Muscle of leg (tissue), 16 donors: ENCODE measurements around the gene MTMR11. TPM values are rescaled to one million over a fixed set of nuclear protein-coding genes. Genes with fewer than 3 reads are reported as not detected.

Source experiments
- DNase-seq: peaks from one replicate; pipeline ENCODE4 v3.0.0; 2013
- H3K27ac ChIP-seq: one replicate; pipeline ENCODE4 v1.5.1; 2013; ENCODE audit warnings: mild to moderate bottlenecking, low read length, control low read depth
- H3K27me3 ChIP-seq: one replicate; pipeline ENCODE4 v1.6.1; 2013; ENCODE audit warnings: low read length; ENCODE audit not compliant: control insufficient read depth, insufficient read depth
- H3K36me3 ChIP-seq: one replicate; pipeline ENCODE4 v1.6.1; 2013; ENCODE audit warnings: low read length; ENCODE audit not compliant: control insufficient read depth, insufficient read depth
- H3K4me1 ChIP-seq: one replicate; pipeline ENCODE4 v1.6.1; 2013; ENCODE audit warnings: low read length; ENCODE audit not compliant: control insufficient read depth, insufficient read depth
- H3K4me3 ChIP-seq: one replicate; pipeline ENCODE4 v1.5.1; 2013; ENCODE audit warnings: low read length, control low read depth
- H3K9me3 ChIP-seq: replicated peaks from 2 replicates; pipeline ENCODE4 v1.6.1; 2013; ENCODE audit warnings: low read depth, low read length; ENCODE audit not compliant: control insufficient read depth
- WGBS: methylation state at CpG from one replicate; pipeline ENCODE4 v1.1.5; 2013; ENCODE audit warnings: missing lambda C conversion rate; ENCODE audit not compliant: insufficient coverage; 5-methylcytosine and 5-hydroxymethylcytosine counted together
- long read RNA-seq, 11 donors: transcript quantifications; one replicate each; lab custom pipeline, GENCODE V29; 2026
- polyA plus RNA-seq, 8 donors: library from polyadenylated mRNA; unstranded; fragments of 120-200 nt; gene quantifications; one replicate each; pipeline versions ENCODE4 v1.2.1 to v1.2.3, GENCODE V29; 2013; ENCODE audit warnings: inconsistent platforms in 1 of 8, low replicate concordance in 1 of 8; ENCODE audit not compliant: insufficient read length in 8 of 8, insufficient read depth in 1 of 8
- total RNA-seq: library from RNA; stranded (reverse); fragments of 120-200 nt; gene quantifications from one replicate; pipeline ENCODE4 v1.2.4, GENCODE V29; 2013

Gene MTMR11, protein sequence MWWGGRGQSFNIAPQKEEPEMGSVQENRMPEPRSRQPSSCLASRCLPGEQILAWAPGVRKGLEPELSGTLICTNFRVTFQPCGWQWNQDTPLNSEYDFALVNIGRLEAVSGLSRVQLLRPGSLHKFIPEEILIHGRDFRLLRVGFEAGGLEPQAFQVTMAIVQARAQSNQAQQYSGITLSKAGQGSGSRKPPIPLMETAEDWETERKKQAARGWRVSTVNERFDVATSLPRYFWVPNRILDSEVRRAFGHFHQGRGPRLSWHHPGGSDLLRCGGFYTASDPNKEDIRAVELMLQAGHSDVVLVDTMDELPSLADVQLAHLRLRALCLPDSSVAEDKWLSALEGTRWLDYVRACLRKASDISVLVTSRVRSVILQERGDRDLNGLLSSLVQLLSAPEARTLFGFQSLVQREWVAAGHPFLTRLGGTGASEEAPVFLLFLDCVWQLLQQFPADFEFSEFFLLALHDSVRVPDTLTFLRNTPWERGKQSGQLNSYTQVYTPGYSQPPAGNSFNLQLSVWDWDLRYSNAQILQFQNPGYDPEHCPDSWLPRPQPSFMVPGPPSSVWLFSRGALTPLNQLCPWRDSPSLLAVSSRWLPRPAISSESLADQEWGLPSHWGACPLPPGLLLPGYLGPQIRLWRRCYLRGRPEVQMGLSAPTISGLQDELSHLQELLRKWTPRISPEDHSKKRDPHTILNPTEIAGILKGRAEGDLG
- 8.1 TPM for total RNA-seq
- 10 to 100 TPM; 14.8 to 25.1 (median 22.3) TPM for polyA plus RNA-seq
- long read RNA-seq, donor 1, partial matches to known transcripts = 5 of 5 reads
- long read RNA-seq, donor 1, other reads (novel, unspliced or antisense) = 0 of 5 reads
- long read RNA-seq, donor 2 = 0 reads
- long read RNA-seq, donor 3, partial matches to known transcripts = 0 of 1 reads
- long read RNA-seq, donor 3, other reads (novel, unspliced or antisense) = 0 of 1 reads
- long read RNA-seq, donor 4, partial matches to known transcripts = 0 of 1 reads
- long read RNA-seq, donor 4, other reads (novel, unspliced or antisense) = 0 of 1 reads
- long read RNA-seq, donor 5, partial matches to known transcripts = 0 of 4 reads
- long read RNA-seq, donor 5, other reads (novel, unspliced or antisense) = 0 of 4 reads
- long read RNA-seq, donor 6, partial matches to known transcripts = 0 of 2 reads
- long read RNA-seq, donor 6, other reads (novel, unspliced or antisense) = 0 of 2 reads
- long read RNA-seq, donor 7, partial matches to known transcripts = 0 of 2 reads
- long read RNA-seq, donor 7, other reads (novel, unspliced or antisense) = 0 of 2 reads
- long read RNA-seq, donor 8, partial matches to known transcripts = 0 of 1 reads
- long read RNA-seq, donor 8, other reads (novel, unspliced or antisense) = 0 of 1 reads
- long read RNA-seq, donor 9 = 0 reads
- long read RNA-seq, donor 10, partial matches to known transcripts = 0 of 2 reads
- long read RNA-seq, donor 10, other reads (novel, unspliced or antisense) = 0 of 2 reads
- long read RNA-seq, donor 11, partial matches to known transcripts = 0 of 1 reads
- long read RNA-seq, donor 11, other reads (novel, unspliced or antisense) = 0 of 1 reads

DNA sequence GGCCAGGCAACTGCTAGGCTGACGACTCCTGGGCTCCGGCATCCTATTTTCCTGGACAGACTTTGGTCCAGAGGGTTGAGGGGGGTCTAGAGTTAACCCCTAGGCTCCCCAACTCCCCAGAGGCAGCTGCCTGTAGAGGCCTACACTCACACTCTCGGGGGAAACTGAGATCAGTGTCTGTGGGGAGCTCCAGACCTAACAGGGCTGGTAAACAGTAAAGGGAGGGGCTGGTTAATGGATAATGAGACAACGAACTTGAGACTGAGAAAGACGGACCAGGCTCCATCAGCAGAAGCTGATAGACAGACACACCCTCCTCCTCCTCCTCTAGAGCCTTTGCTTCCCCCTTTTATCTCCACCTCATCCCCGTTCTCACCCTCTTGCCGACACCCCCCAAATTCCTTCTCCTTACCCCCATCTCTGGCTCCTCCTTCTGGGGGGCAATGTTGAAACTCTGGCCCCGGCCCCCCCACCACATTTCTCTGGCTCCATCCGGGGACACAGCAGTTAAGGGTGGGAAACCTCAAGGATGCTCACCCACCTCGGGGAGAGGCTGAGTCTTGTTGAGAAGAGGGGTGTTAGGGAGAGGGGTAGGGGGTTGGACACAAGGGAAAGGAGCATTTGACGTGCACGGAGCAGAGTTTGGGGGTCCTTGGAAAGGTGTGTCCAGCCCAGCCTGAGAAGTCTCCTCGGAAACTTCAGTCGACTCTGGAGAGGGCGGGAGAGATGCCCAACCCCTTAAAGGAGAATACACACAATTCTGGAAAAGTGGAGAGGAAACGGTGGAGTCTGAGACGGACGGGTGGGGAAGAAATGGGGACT lies at the start of gene MTMR11:
MTMR11 (minus strand) TSS at position 710 of the 822 bp plus-strand sequence; CDS start at position 478, 232 bp downstream.
- peaks cover 48% of the 10 kb centered on the region for H3K4me1 ChIP-seq
- H3K9me3 ChIP-seq = no peaks in the 10 kb centered on the region
- WGBS = 2% methylated on average over 7 of the region's 18 CpGs
- peak within 1 kb of the TSS; percentile 61 for H3K4me3 ChIP-seq
- no peaks in the 10 kb centered on the region for H3K27me3 ChIP-seq
- DNase-seq = peak; percentile 91
- H3K27ac ChIP-seq = peak within 1 kb of the TSS; percentile 50
- peaks cover 10% of the 10 kb centered on the region for H3K36me3 ChIP-seq

- DNase-seq = no peak
- H3K4me1 ChIP-seq = no peaks in the 10 kb centered on the region
- WGBS = no CpG with 5 or more reads among the region's 3 CpGs
- H3K27me3 ChIP-seq = no peaks in the 10 kb centered on the region
- no peak overlapping the region for H3K4me3 ChIP-seq
- peaks cover 17% of the 10 kb centered on the region for H3K36me3 ChIP-seq
- H3K9me3 ChIP-seq = no peaks in the 10 kb centered on the region
- no peak overlapping the region for H3K27ac ChIP-seq
Measured at GRCh38 chr1:149979972-149980540, 43.4 kb upstream of the MTMR11 start.

DNA sequence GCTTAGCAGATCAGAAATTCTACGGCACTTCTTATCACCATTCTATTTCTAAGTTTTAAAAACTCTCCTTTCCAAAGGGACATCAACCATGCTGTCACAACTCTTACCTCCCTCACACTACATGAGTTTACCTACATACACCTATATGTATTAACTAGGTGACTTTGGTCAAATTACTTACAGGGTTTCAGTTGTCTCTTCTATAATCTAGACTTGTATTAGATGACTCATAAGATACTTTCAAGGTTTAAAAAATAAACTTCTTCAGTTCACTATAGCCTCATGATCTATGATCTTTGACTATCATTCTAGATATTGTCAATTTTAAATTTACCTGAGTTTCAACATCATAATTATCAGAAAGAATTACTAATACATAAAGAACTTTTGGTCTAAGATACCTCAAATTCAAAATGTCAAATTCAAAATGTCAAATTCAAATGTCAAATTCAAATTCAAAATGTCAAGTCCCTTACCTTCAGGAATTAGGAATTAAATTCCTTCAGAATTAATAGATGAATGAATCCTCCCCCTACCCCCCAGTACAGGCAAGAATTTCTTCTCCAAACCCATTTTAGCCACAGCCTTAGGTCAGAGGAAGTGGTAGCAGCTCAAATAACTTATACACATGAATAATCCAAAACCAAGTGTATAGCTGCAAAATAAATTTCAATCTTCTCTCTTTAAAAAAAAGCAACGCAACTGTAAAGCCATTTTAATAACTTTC lies 42.7 kb upstream of the MTMR11 start:
- Histone ChIP-seq H3K4me3 (no peak overlapping the region), H3K36me3 (peaks cover 19% of the 10 kb centered on the region), H3K27me3 (no peaks in the 10 kb centered on the region), H3K27ac (no peak overlapping the region), H3K9me3 (no peaks in the 10 kb centered on the region), H3K4me1 (no peaks in the 10 kb centered on the region)
- no peak for DNase-seq
- 100% methylated on average over 1 of the region's 2 CpGs for WGBS

DNA sequence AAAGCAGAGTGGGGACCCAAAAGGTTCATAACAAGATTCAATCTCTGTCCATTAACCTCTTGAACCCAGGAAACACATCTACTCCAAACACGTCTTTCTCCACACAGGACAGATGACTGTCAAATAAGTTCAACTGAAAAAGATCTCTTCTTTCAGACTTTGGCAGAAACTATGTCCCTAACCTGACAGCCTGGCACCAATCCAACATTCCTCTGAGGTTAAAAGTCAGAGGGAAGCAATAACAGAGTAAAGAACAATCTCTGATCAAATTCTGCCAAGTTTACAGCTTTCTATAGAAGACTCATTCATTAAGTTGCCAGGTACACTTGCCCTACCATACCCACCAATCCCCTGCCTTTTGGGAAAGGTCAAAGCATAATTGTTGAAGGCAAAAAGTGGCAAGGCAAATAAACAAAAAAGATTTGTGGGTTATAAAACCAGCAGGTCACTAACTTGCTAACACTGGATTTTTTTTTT lies 41.9 kb upstream of the MTMR11 start:
- Histone ChIP-seq H3K4me3 (no peak overlapping the region), H3K27me3 (no peaks in the 10 kb centered on the region), H3K9me3 (no peaks in the 10 kb centered on the region), H3K36me3 (peaks cover 17% of the 10 kb centered on the region), H3K27ac (no peak overlapping the region), H3K4me1 (no peaks in the 10 kb centered on the region)
- no peak for DNase-seq
- WGBS = no CpG with 5 or more reads among the region's 1 CpG

DNA sequence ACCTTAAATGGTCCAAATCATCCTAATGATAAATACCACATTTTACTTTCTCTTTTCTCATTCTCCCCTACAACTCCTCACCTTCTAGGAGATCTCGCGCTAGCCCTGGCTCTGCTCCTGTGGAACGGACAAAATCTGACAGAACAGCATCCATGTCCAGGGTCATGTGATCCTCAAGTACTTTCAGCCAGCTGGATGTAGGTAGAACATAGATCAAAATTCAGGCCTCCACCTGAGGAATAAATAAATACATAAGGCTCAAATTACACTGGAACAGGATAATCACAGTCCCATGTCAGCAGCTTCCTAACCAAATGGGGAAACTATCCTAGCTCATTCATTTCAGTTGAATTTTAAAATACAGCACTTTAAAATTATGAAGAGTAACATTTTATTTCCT lies 40.7 kb upstream of the MTMR11 start:
- peaks cover 24% of the 10 kb centered on the region for H3K36me3 ChIP-seq
- no peaks in the 10 kb centered on the region for H3K4me1 ChIP-seq
- no CpG with 5 or more reads among the region's 3 CpGs for WGBS
- DNase-seq = no peak
- no peak overlapping the region for H3K27ac ChIP-seq
- no peak overlapping the region for H3K4me3 ChIP-seq
- no peaks in the 10 kb centered on the region for H3K27me3 ChIP-seq
- no peaks in the 10 kb centered on the region for H3K9me3 ChIP-seq

GRCh38 chr1:149972547-149972946 lies 35.9 kb upstream of the MTMR11 start:
- Histone ChIP-seq H3K27ac (no peak overlapping the region), H3K4me1 (no peaks in the 10 kb centered on the region), H3K36me3 (peaks cover 37% of the 10 kb centered on the region), H3K4me3 (no peak overlapping the region), H3K27me3 (no peaks in the 10 kb centered on the region), H3K9me3 (no peaks in the 10 kb centered on the region)
- 100% methylated on average over 2 of the region's 2 CpGs for WGBS
- DNase-seq = no peak

- Histone ChIP-seq H3K4me3 (no peak overlapping the region), H3K4me1 (no peaks in the 10 kb centered on the region), H3K27ac (no peak overlapping the region), H3K9me3 (no peaks in the 10 kb centered on the region), H3K36me3 (peaks cover 48% of the 10 kb centered on the region), H3K27me3 (no peaks in the 10 kb centered on the region)
- DNase-seq = no peak
Measured at GRCh38 chr1:149967646-149968045, 31.0 kb upstream of the MTMR11 start.

DNA sequence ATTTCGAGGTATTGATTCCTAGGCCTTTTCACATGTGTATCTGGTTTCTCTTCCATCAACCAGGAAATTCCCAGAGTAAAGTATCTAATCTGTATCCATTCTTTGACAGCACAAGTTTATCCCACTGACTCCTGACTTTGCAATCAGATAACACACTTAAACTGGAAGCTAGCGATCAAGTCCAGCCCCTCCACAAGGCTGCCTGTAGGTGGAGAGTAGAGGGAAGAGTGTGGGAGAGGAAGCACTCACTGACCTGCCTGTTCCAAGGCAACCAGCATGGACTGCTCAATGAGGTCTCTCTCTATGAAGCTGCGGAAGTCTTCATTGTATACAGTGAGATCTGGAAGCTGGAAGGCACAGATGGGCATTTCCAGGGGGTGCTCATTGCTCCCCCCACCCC lies 30.4 kb upstream of the MTMR11 start:
- H3K4me3 ChIP-seq = no peak overlapping the region
- H3K27ac ChIP-seq = no peak overlapping the region
- WGBS = no CpG with 5 or more reads among the region's 3 CpGs
- no peaks in the 10 kb centered on the region for H3K4me1 ChIP-seq
- DNase-seq = no peak
- peaks cover 49% of the 10 kb centered on the region for H3K36me3 ChIP-seq
- H3K9me3 ChIP-seq = no peaks in the 10 kb centered on the region
- no peaks in the 10 kb centered on the region for H3K27me3 ChIP-seq
